ENCODE data around the gene DPP7.

GRCh38 chr9:137064027-137064879 is 50.3 kb downstream of the DPP7 start:
- TF ChIP-seq POLR2A (IDR thresholded peaks at IDR 0.05): no peak
- TF ChIP-seq CTCF (IDR thresholded peaks at IDR 0.05): peak; percentile 96 to 99 (median 98)

Measured in upper lobe of left lung (tissue), 4 donors.